NOMO-1 (cell line): ENCODE measurements around the gene CFHR1.

Experiments used
- DNase-seq, 2 experiments: peaks; one replicate each; lab custom pipeline; 2025; ENCODE audit not compliant: unreplicated experiment in 2 of 2; lab: John Stamatoyannopoulos, UW

Gene CFHR1

GRCh38 chr1:196873385-196873784 is 53.9 kb downstream of the CFHR1 start:
- DNase-seq, result no peak

DNA sequence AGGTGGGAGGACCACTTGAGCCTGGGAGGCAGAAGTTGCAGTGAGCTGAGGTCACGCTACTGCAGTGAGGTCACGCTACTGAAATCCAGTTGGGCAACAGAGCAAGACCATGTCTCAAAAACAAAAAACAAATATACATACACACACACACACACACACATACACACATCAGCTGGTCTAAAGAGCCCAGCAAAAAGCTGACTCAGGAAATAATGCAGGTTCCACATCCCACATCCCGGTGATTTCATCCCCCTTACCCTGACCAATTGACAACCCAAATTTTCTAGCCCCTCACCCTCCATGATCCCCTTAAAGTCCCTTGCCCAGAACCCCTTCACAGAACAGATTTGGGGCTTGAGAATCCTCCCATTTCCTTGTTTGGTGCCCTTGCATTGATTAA is 56.4 kb downstream of the CFHR1 start:
- DNase-seq, result no peak

- DNase-seq, result no peak
Measured at GRCh38 chr1:196877964-196878363, 58.4 kb downstream of the CFHR1 start.
